Astrocyte (in vitro differentiated cells and primary cell): ENCODE results near the gene C15orf39. TPM values are rescaled to one million over a fixed set of nuclear protein-coding genes. Genes with fewer than 3 reads are reported as not detected.

Experiments used
- DNase-seq: peaks from one replicate; pipeline ENCODE4 v3.0.0-alpha.2; 2010; ENCODE audit warnings: low read depth
- FAIRE-seq: peaks from 2 replicates; lab custom pipeline; 2011; peaks lifted over from hg19 to GRCh38; lab: Jason Lieb, UNC
- H2AFZ ChIP-seq: 2 replicates; pipeline ENCODE4 v1.6.0; 2012; ENCODE audit warnings: low read depth, low read length, inconsistent platforms
- H3K27ac ChIP-seq: 2 replicates; pipeline ENCODE4 v1.5.1; 2011; ENCODE audit warnings: low read depth, low read length, inconsistent platforms
- H3K27me3 ChIP-seq: 2 replicates; pipeline ENCODE4 v1.6.0; 2011; ENCODE audit warnings: low read length, inconsistent platforms; ENCODE audit not compliant: insufficient read depth
- H3K36me3 ChIP-seq: 2 replicates; pipeline ENCODE4 v1.5.1; 2011; ENCODE audit warnings: low read length, inconsistent platforms; ENCODE audit not compliant: insufficient read depth
- H3K4me1 ChIP-seq: 2 replicates; pipeline ENCODE4 v1.5.1; 2011; ENCODE audit warnings: low read length, inconsistent platforms; ENCODE audit not compliant: insufficient read depth
- H3K4me2 ChIP-seq: 2 replicates; pipeline ENCODE4 v1.6.0; 2012; ENCODE audit warnings: low read length, inconsistent platforms
- H3K4me3 ChIP-seq: 2 replicates; pipeline ENCODE4 v1.5.1; 2011; ENCODE audit warnings: low read depth, mild to moderate bottlenecking, low read length, inconsistent platforms; ENCODE audit not compliant: insufficient read depth
- H3K79me2 ChIP-seq: 2 replicates; pipeline ENCODE4 v1.6.0; 2012; ENCODE audit warnings: mild to moderate bottlenecking, low read length, inconsistent platforms; ENCODE audit not compliant: insufficient read depth
- H3K9ac ChIP-seq: 2 replicates; pipeline ENCODE4 v1.6.0; 2012; ENCODE audit warnings: mild to moderate bottlenecking, low read length, inconsistent platforms
- H3K9me3 ChIP-seq: 2 replicates; pipeline ENCODE4 v1.5.1; 2012; ENCODE audit warnings: low read depth, mild to moderate bottlenecking, low read length, inconsistent platforms; ENCODE audit not compliant: insufficient read depth
- H4K20me1 ChIP-seq: 2 replicates; pipeline ENCODE4 v1.6.0; 2012; ENCODE audit warnings: low read length, inconsistent platforms; ENCODE audit not compliant: insufficient read depth
- H3K27ac Mint-ChIP-seq: one replicate; pipeline ENCODE4 v1.8.0; 2021; ENCODE audit warnings: mild to moderate bottlenecking, mixed read lengths; ENCODE audit not compliant: unreplicated experiment
- H3K27me3 Mint-ChIP-seq: one replicate; pipeline ENCODE4 v1.8.0; 2021; ENCODE audit warnings: low read depth, mixed read lengths; ENCODE audit not compliant: unreplicated experiment
- H3K36me3 Mint-ChIP-seq: one replicate; pipeline ENCODE4 v1.8.0; 2021; ENCODE audit warnings: low read depth, mixed read lengths; ENCODE audit not compliant: unreplicated experiment
- H3K4me1 Mint-ChIP-seq: one replicate; pipeline ENCODE4 v1.8.0; 2021; ENCODE audit warnings: low read depth, mixed read lengths; ENCODE audit not compliant: unreplicated experiment
- H3K4me3 Mint-ChIP-seq: one replicate; pipeline ENCODE4 v1.8.0; 2021; ENCODE audit warnings: mild to moderate bottlenecking, moderate library complexity, mixed read lengths; ENCODE audit not compliant: unreplicated experiment
- H3K9me3 Mint-ChIP-seq: one replicate; pipeline ENCODE4 v1.8.0; 2021; ENCODE audit warnings: mild to moderate bottlenecking, mixed read lengths; ENCODE audit not compliant: unreplicated experiment
- EZH2 ChIP-seq: IDR thresholded peaks from 2 replicates; pipeline ENCODE4 v1.6.1; 2012; ENCODE audit warnings: mild to moderate bottlenecking, low read length, inconsistent platforms; ENCODE audit not compliant: insufficient read depth
- total RNA-seq: library from RNA; stranded (reverse); gene quantifications from 2 replicates; pipeline ENCODE4 v1.2.1, GENCODE V29; 2021
- TF ChIP-seq, protein P1 (sequence below): IDR thresholded peaks from 2 replicates; pipeline ENCODE4 v1.5.1; 2011; ENCODE audit warnings: low read depth, mild to moderate bottlenecking, inconsistent platforms, low read length, moderate library complexity; ENCODE audit not compliant: insufficient read depth

Gene C15orf39
- total RNA-seq, 1 donor from 2014 or later = 21.8 TPM

DNA sequence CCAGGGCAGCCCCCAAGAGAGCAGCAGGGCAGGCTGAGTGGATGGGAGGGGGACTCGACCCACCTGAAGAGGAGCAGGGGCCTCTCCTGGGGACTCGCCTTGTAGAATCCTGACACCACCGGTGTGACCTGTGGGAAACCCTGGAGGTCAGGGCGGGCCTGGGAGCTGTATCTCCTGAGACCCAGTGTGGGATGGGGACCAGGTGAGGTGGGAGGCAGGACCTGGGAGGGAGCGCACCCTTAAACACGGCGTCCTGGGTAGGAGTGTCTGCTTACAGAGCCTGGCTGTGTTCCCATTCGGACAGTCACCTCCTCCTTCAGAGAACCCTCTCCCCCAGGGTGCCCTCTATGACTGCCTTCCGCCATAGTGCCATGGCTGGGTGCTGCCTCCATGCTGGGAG, 27.1 kb downstream of the C15orf39 start:
- Mint-ChIP-seq H3K27ac (no peak overlapping the region), H3K36me3 (no peaks in the 10 kb centered on the region), H3K4me3 (no peak overlapping the region), H3K27me3 (peaks cover 49% of the 10 kb centered on the region), H3K4me1 (peaks cover 10% of the 10 kb centered on the region), H3K9me3 (no peaks in the 10 kb centered on the region)
- Histone ChIP-seq H2AFZ (no peak overlapping the region), H3K79me2 (no peaks in the 10 kb centered on the region), H3K4me3 (no peak overlapping the region), H4K20me1 (no peaks in the 10 kb centered on the region), H3K27me3 (peaks cover 10% of the 10 kb centered on the region), H3K9ac (no peak overlapping the region), H3K9me3 (no peaks in the 10 kb centered on the region), H3K36me3 (no peaks in the 10 kb centered on the region), H3K4me2 (no peak overlapping the region), H3K27ac (no peak overlapping the region), H3K4me1 (no peaks in the 10 kb centered on the region)
- FAIRE-seq (no peak), DNase-seq (no peak)
- TF ChIP-seq EZH2 = no peak
- TF ChIP-seq, protein P1, sequence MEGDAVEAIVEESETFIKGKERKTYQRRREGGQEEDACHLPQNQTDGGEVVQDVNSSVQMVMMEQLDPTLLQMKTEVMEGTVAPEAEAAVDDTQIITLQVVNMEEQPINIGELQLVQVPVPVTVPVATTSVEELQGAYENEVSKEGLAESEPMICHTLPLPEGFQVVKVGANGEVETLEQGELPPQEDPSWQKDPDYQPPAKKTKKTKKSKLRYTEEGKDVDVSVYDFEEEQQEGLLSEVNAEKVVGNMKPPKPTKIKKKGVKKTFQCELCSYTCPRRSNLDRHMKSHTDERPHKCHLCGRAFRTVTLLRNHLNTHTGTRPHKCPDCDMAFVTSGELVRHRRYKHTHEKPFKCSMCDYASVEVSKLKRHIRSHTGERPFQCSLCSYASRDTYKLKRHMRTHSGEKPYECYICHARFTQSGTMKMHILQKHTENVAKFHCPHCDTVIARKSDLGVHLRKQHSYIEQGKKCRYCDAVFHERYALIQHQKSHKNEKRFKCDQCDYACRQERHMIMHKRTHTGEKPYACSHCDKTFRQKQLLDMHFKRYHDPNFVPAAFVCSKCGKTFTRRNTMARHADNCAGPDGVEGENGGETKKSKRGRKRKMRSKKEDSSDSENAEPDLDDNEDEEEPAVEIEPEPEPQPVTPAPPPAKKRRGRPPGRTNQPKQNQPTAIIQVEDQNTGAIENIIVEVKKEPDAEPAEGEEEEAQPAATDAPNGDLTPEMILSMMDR = no peak

DNA sequence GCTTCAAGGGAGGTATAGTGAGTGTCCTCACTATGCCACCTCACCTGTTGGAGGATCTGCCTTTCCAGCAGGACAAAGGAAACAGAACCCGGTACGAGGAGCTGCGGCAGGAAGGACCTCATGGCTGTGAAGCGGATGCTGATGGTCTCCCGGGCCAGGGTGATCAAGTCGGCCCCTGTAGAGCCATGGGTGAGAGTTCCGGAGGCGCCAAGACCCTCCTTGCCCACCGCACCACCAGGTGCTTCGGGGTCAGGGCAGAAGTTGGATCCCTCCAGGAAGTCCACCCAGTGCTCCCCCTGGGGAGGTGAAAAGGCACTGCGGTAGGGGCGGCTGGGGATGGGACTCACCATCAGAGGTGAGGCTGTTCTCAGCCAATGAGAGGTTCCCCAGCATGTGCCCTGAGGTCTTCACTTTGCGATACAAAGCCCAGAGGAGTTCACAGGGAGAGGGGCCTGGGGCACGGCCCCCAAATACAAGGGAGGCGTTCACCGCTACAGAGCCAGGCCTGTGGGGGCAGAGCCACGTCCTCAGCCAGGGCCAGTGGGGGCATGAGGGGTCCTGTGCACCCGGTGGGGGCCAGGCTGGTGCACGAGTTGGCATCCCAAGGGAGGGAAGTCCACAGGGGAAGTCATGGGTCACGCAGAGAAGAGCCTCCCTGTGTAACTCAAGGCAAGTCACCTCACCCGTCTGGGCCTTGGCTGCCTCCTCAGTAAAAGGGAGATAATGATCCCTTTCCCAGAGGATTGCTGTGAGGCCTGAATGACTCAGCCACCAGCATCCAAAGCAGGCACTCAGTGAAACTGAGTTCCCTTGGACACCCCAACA, 27.7 kb downstream of the C15orf39 start:
- no peaks in the 10 kb centered on the region for H3K9me3 ChIP-seq
- FAIRE-seq (no peak), DNase-seq (peak; percentile 25)
- H3K27ac Mint-ChIP-seq = peak overlapping the region; percentile 12
- H3K27ac ChIP-seq = no peak overlapping the region
- H4K20me1 ChIP-seq = no peaks in the 10 kb centered on the region
- H3K4me2 ChIP-seq = no peak overlapping the region
- H3K36me3 ChIP-seq = no peaks in the 10 kb centered on the region
- H3K4me3 ChIP-seq = no peak overlapping the region
- no peak overlapping the region for H3K4me3 Mint-ChIP-seq
- no peak for TF ChIP-seq EZH2
- TF ChIP-seq, protein P1 = no peak
- no peaks in the 10 kb centered on the region for H3K9me3 Mint-ChIP-seq
- H3K4me1 ChIP-seq = no peaks in the 10 kb centered on the region
- H3K79me2 ChIP-seq = no peaks in the 10 kb centered on the region
- no peak overlapping the region for H2AFZ ChIP-seq
- H3K27me3 ChIP-seq = peaks cover 12% of the 10 kb centered on the region
- peaks cover 10% of the 10 kb centered on the region for H3K4me1 Mint-ChIP-seq
- no peak overlapping the region for H3K9ac ChIP-seq
- H3K27me3 Mint-ChIP-seq = peaks cover 53% of the 10 kb centered on the region
- no peaks in the 10 kb centered on the region for H3K36me3 Mint-ChIP-seq

DNA sequence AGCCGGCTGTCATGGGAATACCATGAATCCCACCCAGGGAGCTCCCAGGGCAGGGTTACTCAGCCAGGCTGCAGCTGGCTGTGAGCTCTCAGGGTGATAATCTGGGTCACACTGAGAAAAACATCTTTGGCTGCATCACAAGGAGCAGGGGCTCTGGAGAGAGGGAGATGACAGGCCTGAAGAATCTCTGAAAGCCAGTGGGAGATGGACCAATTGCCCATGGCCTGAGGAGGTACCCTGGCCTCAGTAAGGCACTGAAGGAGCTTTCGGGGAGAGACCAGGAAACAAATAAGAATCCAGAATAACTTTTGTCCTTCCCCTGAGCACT, 28.3 kb downstream of the C15orf39 start:
- Mint-ChIP-seq H3K4me1 (peaks cover 10% of the 10 kb centered on the region), H3K4me3 (peak overlapping the region; percentile 27)

More for the DNA sequence above, 28.3 kb downstream of the C15orf39 start:
- no peak for FAIRE-seq
- Histone ChIP-seq H3K9me3 (no peaks in the 10 kb centered on the region), H3K4me2 (no peak overlapping the region), H3K9ac (no peak overlapping the region), H3K36me3 (no peaks in the 10 kb centered on the region), H4K20me1 (no peaks in the 10 kb centered on the region), H3K27me3 (peaks cover 12% of the 10 kb centered on the region), H3K4me1 (no peaks in the 10 kb centered on the region), H3K27ac (no peak overlapping the region), H3K4me3 (no peak overlapping the region), H3K79me2 (no peaks in the 10 kb centered on the region), H2AFZ (no peak overlapping the region)
- TF ChIP-seq, protein P1 = no peak
- TF ChIP-seq EZH2 = no peak
- peaks cover 52% of the 10 kb centered on the region for H3K27me3 Mint-ChIP-seq
- peak overlapping the region; percentile 47 for H3K27ac Mint-ChIP-seq
- H3K36me3 Mint-ChIP-seq = no peaks in the 10 kb centered on the region
- H3K9me3 Mint-ChIP-seq = no peaks in the 10 kb centered on the region
- no peak for DNase-seq
